ENCODE data around the gene PXYLP1. TPM values are rescaled to one million over a fixed set of nuclear protein-coding genes. Genes with fewer than 3 reads are reported as not detected.

PXYLP1 gene
- total and polyA plus RNA-seq, 2 experiments from 2014 or later: 21.3 to 25.8 TPM

GRCh38 chr3:141259821-141260629 lies 28.4 kb downstream of the PXYLP1 start:
- WGBS (ENCODE audit: low lambda C conversion rate, missing lambda C conversion rate): 82% methylated on average over 15 of the region's 15 CpGs
- H3K36me3 ChIP-seq (replicated peaks; ENCODE audit: insufficient read depth, low read depth): no peaks in the 10 kb centered on the region
- H3K9me3 ChIP-seq (ENCODE audit: low read depth): no peaks in the 10 kb centered on the region
- no peak for DNase-seq (ENCODE audit: low spot score)
- H4K20me1 ChIP-seq (ENCODE audit: insufficient read depth, poor library complexity, severe bottlenecking): no peaks in the 10 kb centered on the region
- no peak overlapping the region for H3K4me2 ChIP-seq
- H2AFZ ChIP-seq: no peak overlapping the region
- no peaks in the 10 kb centered on the region for H3K9me2 ChIP-seq (replicated peaks; ENCODE audit: insufficient read depth)
- H3K4me3 ChIP-seq: no peak overlapping the region
- H3K4me1 ChIP-seq (ENCODE audit: insufficient read depth): no peaks in the 10 kb centered on the region
- no peaks in the 10 kb centered on the region for H3K79me2 ChIP-seq
- no peak overlapping the region for H3K27ac ChIP-seq
- TF ChIP-seq EZH2phosphoT487 (IDR thresholded peaks at IDR 0.05; ENCODE audit: low read depth, severe bottlenecking, unreplicated experiment) (no peak), EZH2 (IDR thresholded peaks at IDR 0.05; ENCODE audit: borderline replicate concordance) (no peak), CTCF (IDR thresholded peaks at IDR 0.05; ENCODE audit: poor library complexity) (no peak)
- H3K27me3 ChIP-seq: no peaks in the 10 kb centered on the region

GRCh38 chr3:141260630-141260927 lies 29.0 kb downstream of the PXYLP1 start:
- DNase-seq (ENCODE audit: low spot score): no peak

GRCh38 chr3:141261472-141262307 lies 30.1 kb downstream of the PXYLP1 start:
- no peak overlapping the region for H2AFZ ChIP-seq
- WGBS (ENCODE audit: low lambda C conversion rate, missing lambda C conversion rate): 95% methylated on average over 8 of the region's 8 CpGs

More at GRCh38 chr3:141260630-141260927, 29.0 kb downstream of the PXYLP1 start:
- H3K4me2 ChIP-seq: no peak overlapping the region
- H3K4me1 ChIP-seq (ENCODE audit: insufficient read depth): no peaks in the 10 kb centered on the region
- H3K27me3 ChIP-seq: no peaks in the 10 kb centered on the region
- no peaks in the 10 kb centered on the region for H3K79me2 ChIP-seq
- no peaks in the 10 kb centered on the region for H3K9me3 ChIP-seq (ENCODE audit: low read depth)
- no peaks in the 10 kb centered on the region for H3K9me2 ChIP-seq (replicated peaks; ENCODE audit: insufficient read depth)
- WGBS (ENCODE audit: low lambda C conversion rate, missing lambda C conversion rate): 94% methylated on average over 2 of the region's 2 CpGs
- H3K4me3 ChIP-seq: no peak overlapping the region
- TF ChIP-seq EZH2phosphoT487 (IDR thresholded peaks at IDR 0.05; ENCODE audit: low read depth, severe bottlenecking, unreplicated experiment) (no peak), EZH2 (IDR thresholded peaks at IDR 0.05; ENCODE audit: borderline replicate concordance) (no peak), CTCF (IDR thresholded peaks at IDR 0.05; ENCODE audit: poor library complexity) (no peak)
- H4K20me1 ChIP-seq (ENCODE audit: insufficient read depth, poor library complexity, severe bottlenecking): no peaks in the 10 kb centered on the region
- no peak overlapping the region for H2AFZ ChIP-seq
- H3K27ac ChIP-seq: no peak overlapping the region
- no peaks in the 10 kb centered on the region for H3K36me3 ChIP-seq (replicated peaks; ENCODE audit: insufficient read depth, low read depth)

More at GRCh38 chr3:141261472-141262307, 30.1 kb downstream of the PXYLP1 start:
- no peaks in the 10 kb centered on the region for H3K9me3 ChIP-seq (ENCODE audit: low read depth)
- H3K4me3 ChIP-seq: no peak overlapping the region
- no peaks in the 10 kb centered on the region for H3K9me2 ChIP-seq (replicated peaks; ENCODE audit: insufficient read depth)
- no peak overlapping the region for H3K4me2 ChIP-seq
- TF ChIP-seq CTCF (IDR thresholded peaks at IDR 0.05; ENCODE audit: poor library complexity): no peak
- no peak for TF ChIP-seq EZH2phosphoT487 (IDR thresholded peaks at IDR 0.05; ENCODE audit: low read depth, severe bottlenecking, unreplicated experiment)
- no peak for TF ChIP-seq EZH2 (IDR thresholded peaks at IDR 0.05; ENCODE audit: borderline replicate concordance)
- H3K79me2 ChIP-seq: no peaks in the 10 kb centered on the region
- H3K36me3 ChIP-seq (replicated peaks; ENCODE audit: insufficient read depth, low read depth): no peaks in the 10 kb centered on the region
- no peak for DNase-seq (ENCODE audit: low spot score)
- H4K20me1 ChIP-seq (ENCODE audit: insufficient read depth, poor library complexity, severe bottlenecking): no peaks in the 10 kb centered on the region
- H3K27ac ChIP-seq: no peak overlapping the region
- H3K27me3 ChIP-seq: no peaks in the 10 kb centered on the region
- no peaks in the 10 kb centered on the region for H3K4me1 ChIP-seq (ENCODE audit: insufficient read depth)

Measured in hepatocyte (in vitro differentiated cells).